MCF 10A (cell line): Measurements from ENCODE around the gene ANO8. TPM values are rescaled to one million over a fixed set of nuclear protein-coding genes. Genes with fewer than 3 reads are reported as not detected.
"Not testable (repeated sequence)": the region's sequence is repeated elsewhere in the genome, so short reads cannot be mapped to it uniquely, and the experiment has no call there.

ENCODE experiments used
- BruUV-seq: library from RNA; stranded (reverse); fragments of 400-500 nt; replicated peaks from 2 replicates; lab custom pipeline; 2021; lab: Mats Ljungman, UMichigan
- CTCF ChIA-PET: fragments of 300-600 bp; sonication (Branson Sonifier 250); formaldehyde crosslinking; extraction: SDS; loops from one replicate; lab custom pipeline; 2021; ENCODE audit warnings: antibody characterized with exemption, inconsistent platforms; lab: Yijun Ruan, JAX
- POLR2A ChIA-PET: fragments of 300-600, 350-650 bp; sonication (Branson Sonifier 250); formaldehyde crosslinking; extraction: SDS; loops from one replicate; lab custom pipeline; 2020; ENCODE audit warnings: antibody characterized with exemption, inconsistent platforms; lab: Yijun Ruan, JAX
- DNase-seq: peaks from one replicate; pipeline ENCODE4 v3.0.0-alpha.2; 2018; ENCODE audit not compliant: unreplicated experiment
- H3K27ac Mint-ChIP-seq: one replicate; pipeline ENCODE4 v1.8.0; 2022; ENCODE audit warnings: mild to moderate bottlenecking, low read depth, mixed read lengths; ENCODE audit not compliant: unreplicated experiment
- H3K27me3 Mint-ChIP-seq: one replicate; pipeline ENCODE4 v1.8.0; 2022; ENCODE audit warnings: mixed read lengths; ENCODE audit not compliant: insufficient read depth, unreplicated experiment
- H3K36me3 Mint-ChIP-seq: one replicate; pipeline ENCODE4 v1.8.0; 2022; ENCODE audit warnings: mild to moderate bottlenecking, moderate library complexity, mixed read lengths; ENCODE audit not compliant: insufficient read depth, unreplicated experiment
- H3K4me1 Mint-ChIP-seq: one replicate; pipeline ENCODE4 v1.8.0; 2022; ENCODE audit warnings: mixed read lengths; ENCODE audit not compliant: insufficient read depth, unreplicated experiment
- H3K4me3 Mint-ChIP-seq: one replicate; pipeline ENCODE4 v1.8.0; 2022; ENCODE audit warnings: mild to moderate bottlenecking, moderate library complexity, mixed read lengths; ENCODE audit not compliant: unreplicated experiment
- H3K9me3 Mint-ChIP-seq: one replicate; pipeline ENCODE4 v1.8.0; 2022; ENCODE audit warnings: mixed read lengths; ENCODE audit not compliant: unreplicated experiment
- CTCF ChIP-seq: fragments of 200-600 bp; IDR thresholded peaks from one replicate; pipeline ENCODE4 v1.8.0; 2022; ENCODE audit warnings: antibody characterized with exemption, mild to moderate bottlenecking; ENCODE audit not compliant: unreplicated experiment
- intact Hi-C: fragments of 100-400 bp; cut with micrococcal nuclease; formaldehyde crosslinking; loops from 2 replicates; pipeline ENCODE4 v1.14.1; 2022
- total RNA-seq: library from RNA; stranded (reverse); gene quantifications from 2 replicates; pipeline ENCODE4 v1.2.3, GENCODE V29; 2022

The ANO8 gene
- total RNA-seq, 1 experiment from 2014 or later, result 13.0 TPM

- no peak for DNase-seq
- Mint-ChIP-seq H3K27me3 (no peaks in the 10 kb centered on the region), H3K4me3 (no peak overlapping the region), H3K36me3 (no peaks in the 10 kb centered on the region), H3K27ac (no peak overlapping the region), H3K9me3 (no peaks in the 10 kb centered on the region), H3K4me1 (no peaks in the 10 kb centered on the region)
- CTCF ChIA-PET, result interaction anchor here (0.6 kb wide), 1 partner anchor 1277 kb away, joined by 3 read pairs; no protein-coding TSS in a partner anchor
- POLR2A ChIA-PET, result no interaction called here
- intact Hi-C loops, result no loop called here
- TF ChIP-seq CTCF, result no peak
- BruUV-seq, result no TSS peak
These were observed 43.6 kb upstream of the ANO8 start for GRCh38 chr19:17378271-17378670.

GRCh38 chr19:17376935-17377600, 42.4 kb upstream of the ANO8 start, which contains the start of gene PLVAP:
Gene PLVAP (minus strand): TSS chr19:17377342. CDS start chr19:17377288, 54 bp downstream.
- intact Hi-C loops, result no loop called here
- BruUV-seq, result no TSS peak
- Mint-ChIP-seq H3K4me1 (no peaks in the 10 kb centered on the region), H3K4me3 (no peak within 1 kb of the TSS), H3K27me3 (no peaks in the 10 kb centered on the region), H3K36me3 (no peaks in the 10 kb centered on the region), H3K27ac (no peak within 1 kb of the TSS), H3K9me3 (no peaks in the 10 kb centered on the region)
- ChIA-PET CTCF (interaction anchor here (0.7 to 1.3 kb wide), 4 partner anchors 14 to 89 kb away, joined by 3 read pairs; no protein-coding TSS in a partner anchor), POLR2A (no interaction called here)
- DNase-seq, result no peak
- TF ChIP-seq CTCF, result no peak

- H3K4me1 Mint-ChIP-seq, result peaks cover 7% of the 10 kb centered on the region
- no peak for TF ChIP-seq CTCF
- no peak overlapping the region for H3K4me3 Mint-ChIP-seq
- peak; percentile 86 for DNase-seq
- peak overlapping the region; percentile 17 for H3K27ac Mint-ChIP-seq
- intact Hi-C loops, result no loop called here
- no peaks in the 10 kb centered on the region for H3K36me3 Mint-ChIP-seq
- no TSS peak for BruUV-seq
- no peaks in the 10 kb centered on the region for H3K9me3 Mint-ChIP-seq
- ChIA-PET CTCF (interaction anchor here (1.1 kb wide), 1 partner anchor 19 kb away, joined by 3 read pairs; no protein-coding TSS in a partner anchor), POLR2A (no interaction called here)
- H3K27me3 Mint-ChIP-seq, result no peaks in the 10 kb centered on the region
These were observed 35.5 kb upstream of the ANO8 start for GRCh38 chr19:17370026-17370587.

- Mint-ChIP-seq H3K4me3 (no peak overlapping the region), H3K36me3 (no peaks in the 10 kb centered on the region), H3K27me3 (no peaks in the 10 kb centered on the region), H3K27ac (no peak overlapping the region), H3K4me1 (peaks cover 4% of the 10 kb centered on the region), H3K9me3 (no peaks in the 10 kb centered on the region)
- POLR2A ChIA-PET, result interaction anchor here (0.6 kb wide), 1 partner anchor 10 kb away, joined by 3 read pairs; no protein-coding TSS in a partner anchor
- DNase-seq, result no peak
- CTCF ChIA-PET, result interaction anchor here (0.7 kb wide), 1 partner anchor 9 kb away, joined by 4 read pairs; no protein-coding TSS in a partner anchor
- intact Hi-C loops, result no loop called here
- TF ChIP-seq CTCF, result no peak
- BruUV-seq, result no TSS peak
These were observed 30.7 kb upstream of the ANO8 start for GRCh38 chr19:17365361-17365760.

GRCh38 chr19:17363852-17364605, 29.4 kb upstream of the ANO8 start:
- H3K9me3 Mint-ChIP-seq, DNase-seq, H3K4me3 Mint-ChIP-seq, H3K27me3 Mint-ChIP-seq, BruUV-seq, H3K36me3 Mint-ChIP-seq, H3K4me1 Mint-ChIP-seq, H3K27ac Mint-ChIP-seq, intact Hi-C loops: not testable (repeated sequence)
- POLR2A ChIA-PET, result interaction anchor here (0.6 kb wide), 1 partner anchor 1647 kb away, joined by 5 read pairs; no protein-coding TSS in a partner anchor
- CTCF ChIA-PET, result interaction anchor here (0.6 to 2.6 kb wide), 3 partner anchors 9 to 584 kb away, joined by 3 to 10 read pairs (median 3); no protein-coding TSS in a partner anchor
